Measurements from ENCODE around the gene BSG. TPM values are rescaled to one million over a fixed set of nuclear protein-coding genes. Genes with fewer than 3 reads are reported as not detected.

BSG gene
- total and polyA plus RNA-seq, 9 of the 15 experiments (the other 6 are each of a cell fraction or from before 2014, with no cell fraction given), result 4.6 to 495 (median 187) TPM

GRCh38 chr19:522726-523125, 49.7 kb upstream of the BSG start:
- ChIA-PET CTCF (ENCODE audit: low intra/inter-chr PET ratio) (no interaction called here), POLR2A (interaction anchor here (1.6 kb wide), 1 partner anchor 50 kb away, joined by 4 read pairs; the partner anchor contains the start of gene BSG)
- DNase-seq (ENCODE audit: extremely low read depth in 1 of 4, low spot score in 3 of 4), result no peak
- no peaks in the 10 kb centered on the region for H4K20me1 ChIP-seq (replicated peaks; ENCODE audit: control insufficient read depth, insufficient read depth, low read length)
- H3K9ac ChIP-seq (ENCODE audit: insufficient read depth in 1 of 2, low read depth in 2 of 2, low read length in 2 of 2), result no peak overlapping the region
- TF ChIP-seq RNF219 (CRISPR knock-in tag; IDR thresholded peaks at IDR 0.05) (no peak), ESRRB (CRISPR knock-in tag; IDR thresholded peaks at IDR 0.05; ENCODE audit: borderline replicate concordance) (no peak), NUFIP1 (IDR thresholded peaks at IDR 0.05; ENCODE audit: partially characterized antibody) (no peak), HMGN3 (IDR thresholded peaks at IDR 0.05; ENCODE audit: borderline replicate concordance, extremely low read depth, insufficient read length, low read depth, low read length) (no peak), ZC3H4 (CRISPR knock-in tag; IDR thresholded peaks at IDR 0.05; ENCODE audit: borderline replicate concordance) (no peak), ZBTB2 (IDR thresholded peaks at IDR 0.05) (no peak), SLC30A9 (CRISPR knock-in tag; IDR thresholded peaks at IDR 0.05) (no peak), U2AF1 (optimal IDR thresholded peaks at IDR 0.05; ENCODE audit: low read depth, low read length) (no peak), ZNF785 (CRISPR knock-in tag; IDR thresholded peaks at IDR 0.05) (no peak), NBN (IDR thresholded peaks at IDR 0.05; ENCODE audit: low read depth) (no peak), SMAD1 (IDR thresholded peaks at IDR 0.05; ENCODE audit: low read depth, low read length, partially characterized antibody) (no peak), BCLAF1 (IDR thresholded peaks at IDR 0.05; ENCODE audit: borderline replicate concordance in 1 of 2, control insufficient read depth in 1 of 2, low read depth in 2 of 2, low read length in 1 of 2) (no peak), CREB5 (CRISPR knock-in tag; IDR thresholded peaks at IDR 0.05) (no peak)
- no TSS peak for BruUV-seq (replicated peaks)
- H3K9me1 ChIP-seq (ENCODE audit: control insufficient read depth, insufficient read depth, low read length), result no peaks in the 10 kb centered on the region
- H3K27ac ChIP-seq (ENCODE audit: extremely low read depth, low read depth, low read length), result no peak overlapping the region
- H3K4me1 ChIP-seq (replicated peaks in 1 of 2; ENCODE audit: control insufficient read depth in 2 of 2, insufficient read depth in 2 of 2, low read length in 2 of 2), result peaks cover 0 to 52% of the 10 kb centered on the region in 2 experiments; a peak in 3 of 5 replicates
- H2AFZ ChIP-seq (ENCODE audit: low read depth, low read length), result no peak overlapping the region
- H3K4me2 ChIP-seq (ENCODE audit: insufficient read depth, low read length), result no peak overlapping the region
- 86% methylated on average over 12 of the region's 12 CpGs for WGBS (ENCODE audit: insufficient coverage, low coverage, missing lambda C conversion rate)
- in situ Hi-C loops (cut with MboI), result no loop called here
- H3K27me3 ChIP-seq (ENCODE audit: control insufficient read depth in 2 of 2, insufficient read depth in 2 of 2, low read length in 2 of 2), result no peaks in the 10 kb centered on the region
- H3K4me3 ChIP-seq, result no peak overlapping the region
- H3K36me3 ChIP-seq (ENCODE audit: control insufficient read depth, insufficient read depth, low read length), result no peaks in the 10 kb centered on the region
- intact Hi-C loops (cut with micrococcal nuclease), result no loop called here
- H3K9me3 ChIP-seq (replicated peaks; ENCODE audit: control insufficient read depth, insufficient read depth, low read depth, low read length), result no peaks in the 10 kb centered on the region
- no peak for FAIRE-seq
- no peaks in the 10 kb centered on the region for H3K79me2 ChIP-seq (ENCODE audit: control insufficient read depth, insufficient read depth, low read length)
- ATAC-seq, result no peak
